HEK293T (cell line): Measurements from ENCODE around the gene GBE1.

Experiments
- BHLHE40 ChIP-seq: fragments of 450-650 bp; IDR thresholded peaks from 2 replicates; pipeline ENCODE4 v1.6.1; 2016; ENCODE audit warnings: mild to moderate bottlenecking, moderate library complexity, borderline replicate concordance
- ELF4 ChIP-seq: fragments of 450-650 bp; IDR thresholded peaks from 2 replicates; pipeline ENCODE4 v1.6.1; 2017; ENCODE audit warnings: antibody characterized with exemption
- FOXA1 ChIP-seq: fragments of 450-650 bp; IDR thresholded peaks from 2 replicates; pipeline ENCODE4 v1.6.1; 2016; ENCODE audit warnings: mild to moderate bottlenecking
- FOXK2 ChIP-seq: fragments of 450-650 bp; IDR thresholded peaks from 2 replicates; pipeline ENCODE4 v1.6.1; 2016; ENCODE audit warnings: mild to moderate bottlenecking
- HDGF ChIP-seq: fragments of 450-650 bp; IDR thresholded peaks from 2 replicates; pipeline ENCODE4 v1.6.1; 2017; ENCODE audit warnings: antibody characterized with exemption, borderline replicate concordance
- SUZ12 ChIP-seq: fragments of 450-650 bp; IDR thresholded peaks from 2 replicates; pipeline ENCODE4 v1.6.1; 2016; ENCODE audit warnings: mild to moderate bottlenecking
- ZNF384 ChIP-seq: fragments of 450-650 bp; IDR thresholded peaks from 2 replicates; pipeline ENCODE4 v1.6.1; 2016

DNA sequence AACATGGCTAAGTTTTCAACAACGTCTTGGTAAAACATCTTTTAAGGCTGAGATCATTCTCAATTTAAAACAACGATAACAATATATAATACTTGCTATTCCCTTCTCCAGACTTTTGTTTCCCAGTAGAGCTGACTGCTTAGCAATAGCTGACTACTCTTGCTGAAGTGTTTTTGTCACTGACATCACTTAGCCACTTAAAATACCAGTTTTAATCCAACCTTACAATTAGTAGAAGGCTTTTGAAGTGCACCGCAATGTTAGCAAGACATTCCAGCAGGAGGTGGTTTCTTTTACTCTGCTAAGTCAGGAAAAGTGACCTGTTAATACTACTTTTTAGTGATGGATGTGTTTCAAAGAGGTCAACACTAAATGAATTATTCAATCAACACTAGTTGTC lies 28.7 kb upstream of the GBE1 start:
- TF ChIP-seq FOXK2: no peak
- no peak for TF ChIP-seq ZNF384
- no peak for TF ChIP-seq BHLHE40
- TF ChIP-seq SUZ12: no peak
- no peak for TF ChIP-seq FOXA1
- TF ChIP-seq ELF4: no peak
- TF ChIP-seq HDGF: no peak
